Lower lobe of right lung (tissue), 2 donors: ENCODE data around the gene CUBN. TPM values are rescaled to one million over a fixed set of nuclear protein-coding genes. Genes with fewer than 3 reads are reported as not detected.

ENCODE experiments used
- ATAC-seq, 2 donors: fragments of 200-7000 bp; cut with Tn5 transposase; one replicate each; pipeline ENCODE4 v1.9.1; 2020 to 2022; ENCODE audit warnings: mild to moderate bottlenecking in 2 of 2, moderate library complexity in 2 of 2
- DNase-seq: peaks from one replicate; pipeline ENCODE4 v3.0.0-alpha.2; 2020
- H3K27ac ChIP-seq: fragments of 200-600 bp; one replicate; pipeline ENCODE4 v1.8.0; 2022
- H3K27me3 ChIP-seq: fragments of 200-600 bp; one replicate; pipeline ENCODE4 v1.8.0; 2022; ENCODE audit warnings: low read depth
- H3K36me3 ChIP-seq: fragments of 200-600 bp; one replicate; pipeline ENCODE4 v1.8.0; 2022; ENCODE audit warnings: mild to moderate bottlenecking
- H3K4me1 ChIP-seq: fragments of 200-600 bp; one replicate; pipeline ENCODE4 v1.8.0; 2022
- H3K4me3 ChIP-seq: fragments of 200-600 bp; one replicate; pipeline ENCODE4 v1.8.0; 2022; ENCODE audit warnings: mild to moderate bottlenecking
- H3K9me3 ChIP-seq: fragments of 200-600 bp; one replicate; pipeline ENCODE4 v1.8.0; 2022
- intact Hi-C: fragments of 100-400 bp; cut with DNase I; formaldehyde crosslinking; loops from one replicate; pipeline ENCODE4 v1.11.0; 2022
- total RNA-seq: library from RNA; stranded (reverse); fragmentation: NEBNext Ultra II Directional; extraction: Animal tissue kit (Norgen Biotek cat#: 25700); gene quantifications from one replicate; pipeline ENCODE4 v1.2.1, GENCODE V29; 2021
- TF ChIP-seq, protein P1 (sequence below): fragments of 200-600 bp; IDR thresholded peaks from one replicate; pipeline ENCODE4 v1.8.0; 2022; ENCODE audit warnings: antibody characterized with exemption, mild to moderate bottlenecking
- donor health status: DM: no; HTN: yes; CAD: no; lungs with severe emphysema.

Gene CUBN
- total RNA-seq, 1 donor from 2014 or later: 2.2 TPM

DNA sequence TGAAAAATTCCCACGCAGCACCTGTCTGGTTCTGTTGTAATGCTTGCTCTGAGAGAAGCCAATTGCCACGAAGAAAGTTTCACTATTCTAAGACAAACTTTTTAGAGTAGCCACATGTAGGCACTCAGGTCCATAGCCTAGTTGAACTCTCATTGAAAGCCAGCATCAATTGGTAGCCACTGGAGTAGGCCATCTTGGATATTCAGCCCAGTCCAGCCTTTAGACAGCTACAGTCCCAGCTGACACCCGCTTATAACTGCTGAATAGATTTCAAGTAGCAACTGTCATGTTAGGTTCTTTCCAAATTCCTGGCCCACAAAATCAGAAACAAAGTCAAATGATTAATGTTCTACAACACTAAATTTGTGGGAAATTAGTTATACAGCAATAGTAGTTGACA, 31.6 kb downstream of the CUBN start:
- Histone ChIP-seq H3K27me3 (no peaks in the 10 kb centered on the region), H3K9me3 (no peaks in the 10 kb centered on the region), H3K27ac (no peak overlapping the region), H3K36me3 (no peaks in the 10 kb centered on the region), H3K4me1 (no peaks in the 10 kb centered on the region), H3K4me3 (no peak overlapping the region)
- intact Hi-C loops: no loop called here
- DNase-seq (no peak), ATAC-seq (no peak)
- TF ChIP-seq, protein P1, sequence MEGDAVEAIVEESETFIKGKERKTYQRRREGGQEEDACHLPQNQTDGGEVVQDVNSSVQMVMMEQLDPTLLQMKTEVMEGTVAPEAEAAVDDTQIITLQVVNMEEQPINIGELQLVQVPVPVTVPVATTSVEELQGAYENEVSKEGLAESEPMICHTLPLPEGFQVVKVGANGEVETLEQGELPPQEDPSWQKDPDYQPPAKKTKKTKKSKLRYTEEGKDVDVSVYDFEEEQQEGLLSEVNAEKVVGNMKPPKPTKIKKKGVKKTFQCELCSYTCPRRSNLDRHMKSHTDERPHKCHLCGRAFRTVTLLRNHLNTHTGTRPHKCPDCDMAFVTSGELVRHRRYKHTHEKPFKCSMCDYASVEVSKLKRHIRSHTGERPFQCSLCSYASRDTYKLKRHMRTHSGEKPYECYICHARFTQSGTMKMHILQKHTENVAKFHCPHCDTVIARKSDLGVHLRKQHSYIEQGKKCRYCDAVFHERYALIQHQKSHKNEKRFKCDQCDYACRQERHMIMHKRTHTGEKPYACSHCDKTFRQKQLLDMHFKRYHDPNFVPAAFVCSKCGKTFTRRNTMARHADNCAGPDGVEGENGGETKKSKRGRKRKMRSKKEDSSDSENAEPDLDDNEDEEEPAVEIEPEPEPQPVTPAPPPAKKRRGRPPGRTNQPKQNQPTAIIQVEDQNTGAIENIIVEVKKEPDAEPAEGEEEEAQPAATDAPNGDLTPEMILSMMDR: no peak

DNA sequence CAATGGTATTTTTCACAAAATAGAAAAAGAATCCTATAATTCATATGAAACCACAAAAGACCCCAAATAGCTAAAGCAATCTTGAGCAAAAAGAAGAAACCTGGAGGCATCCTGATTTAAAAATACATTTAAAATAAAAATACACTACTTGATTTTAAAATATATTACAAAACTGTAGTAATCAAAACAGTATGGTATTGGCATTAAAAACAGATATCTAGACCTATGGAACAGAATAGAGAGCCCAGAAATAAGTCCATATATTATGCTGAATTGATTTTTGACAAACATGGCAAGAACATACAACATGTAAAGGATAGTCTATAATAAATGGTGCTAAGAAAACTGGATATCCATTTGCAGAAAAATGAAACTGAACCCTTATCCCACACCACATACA, 34.8 kb downstream of the CUBN start:
- H3K27me3 ChIP-seq: no peaks in the 10 kb centered on the region
- no peak overlapping the region for H3K4me3 ChIP-seq
- ATAC-seq (no peak), DNase-seq (no peak)
- no peaks in the 10 kb centered on the region for H3K4me1 ChIP-seq
- intact Hi-C loops: no loop called here
- H3K36me3 ChIP-seq: no peaks in the 10 kb centered on the region
- H3K9me3 ChIP-seq: no peaks in the 10 kb centered on the region
- H3K27ac ChIP-seq: no peak overlapping the region
- TF ChIP-seq, protein P1: no peak

DNA sequence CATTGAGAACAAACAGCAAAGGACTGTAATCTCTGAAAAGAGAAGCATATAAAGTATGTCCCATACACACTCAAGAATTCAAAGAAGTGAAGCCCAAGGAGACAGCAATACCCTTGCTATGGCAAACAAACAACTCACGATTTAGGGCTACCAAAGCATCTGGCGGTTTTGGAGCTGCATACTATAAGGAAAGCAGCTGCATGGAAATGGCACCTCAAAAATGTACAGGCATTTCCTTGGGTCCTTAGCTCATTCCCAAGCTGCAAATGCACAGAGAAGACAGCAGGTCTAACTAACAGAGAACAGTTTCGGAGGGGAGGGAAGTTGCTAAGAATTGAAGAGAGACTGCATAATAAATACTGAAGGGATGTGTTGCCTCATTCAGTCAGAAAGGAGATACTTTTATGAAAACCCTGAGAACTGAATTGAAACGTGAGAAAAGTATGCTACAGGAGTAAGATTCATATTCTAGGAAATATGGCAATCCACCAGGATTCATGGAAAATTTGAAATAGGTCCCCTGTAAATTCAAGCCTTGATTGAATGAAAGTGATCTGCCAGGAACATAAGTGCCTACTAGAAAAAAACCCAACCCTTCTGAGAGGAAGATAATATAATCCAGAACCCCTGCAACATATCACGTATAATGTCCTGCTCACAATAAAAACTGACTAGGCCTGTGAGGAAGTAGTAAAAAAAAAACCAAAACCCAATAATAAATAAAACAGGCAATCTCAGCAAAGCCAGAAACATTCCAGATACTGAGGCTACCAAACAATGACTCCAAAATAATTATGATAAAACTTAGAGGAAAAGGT, 36.4 kb downstream of the CUBN start:
- no peaks in the 10 kb centered on the region for H3K36me3 ChIP-seq

DNA sequence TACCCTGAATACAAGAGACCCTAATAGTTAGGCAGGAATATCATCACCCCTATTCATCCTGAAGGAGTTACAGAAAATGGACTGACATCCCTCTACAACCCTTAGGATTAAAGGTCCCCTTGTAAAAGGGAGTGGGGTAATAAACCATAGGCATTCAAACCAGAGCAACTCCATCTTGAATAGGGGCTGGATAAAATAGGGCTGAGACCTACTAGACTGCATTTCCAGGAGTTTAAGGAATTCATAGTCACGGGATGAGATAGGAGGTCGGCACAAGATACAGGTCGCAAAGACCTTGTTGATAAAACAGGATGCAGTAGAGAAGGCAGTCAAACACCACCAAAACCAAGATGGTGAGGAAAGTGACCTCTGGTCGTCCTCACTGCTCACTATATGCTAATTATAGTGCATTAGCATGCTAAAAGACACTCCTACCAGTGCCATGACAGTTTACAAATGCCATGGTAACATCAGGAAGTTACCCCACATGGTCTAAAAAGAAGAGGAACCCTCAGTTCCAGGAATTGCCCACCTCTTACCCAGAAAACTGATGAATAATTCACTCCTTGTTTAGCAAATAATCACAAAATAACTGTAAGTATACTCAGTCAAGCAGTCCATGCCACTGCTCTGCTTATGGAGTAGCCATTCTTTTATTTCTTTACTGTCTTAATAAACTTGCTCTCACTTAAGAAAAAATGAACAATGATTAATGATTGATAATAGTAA, 37.2 kb downstream of the CUBN start:
- no peaks in the 10 kb centered on the region for H3K36me3 ChIP-seq
- ATAC-seq (peak in 1 of 2 donors; percentile 14), DNase-seq (no peak)
- no peak overlapping the region for H3K4me3 ChIP-seq
- intact Hi-C loops: no loop called here
- no peaks in the 10 kb centered on the region for H3K27me3 ChIP-seq
- H3K9me3 ChIP-seq: no peaks in the 10 kb centered on the region
- H3K27ac ChIP-seq: no peak overlapping the region
- TF ChIP-seq, protein P1: no peak
- no peaks in the 10 kb centered on the region for H3K4me1 ChIP-seq

More for the DNA sequence above, 36.4 kb downstream of the CUBN start:
- no peaks in the 10 kb centered on the region for H3K27me3 ChIP-seq
- no peak for DNase-seq
- H3K4me3 ChIP-seq: no peak overlapping the region
- no peak for ATAC-seq
- H3K4me1 ChIP-seq: no peaks in the 10 kb centered on the region
- intact Hi-C loops: no loop called here
- H3K27ac ChIP-seq: no peak overlapping the region
- TF ChIP-seq, protein P1: no peak
- no peaks in the 10 kb centered on the region for H3K9me3 ChIP-seq

DNA sequence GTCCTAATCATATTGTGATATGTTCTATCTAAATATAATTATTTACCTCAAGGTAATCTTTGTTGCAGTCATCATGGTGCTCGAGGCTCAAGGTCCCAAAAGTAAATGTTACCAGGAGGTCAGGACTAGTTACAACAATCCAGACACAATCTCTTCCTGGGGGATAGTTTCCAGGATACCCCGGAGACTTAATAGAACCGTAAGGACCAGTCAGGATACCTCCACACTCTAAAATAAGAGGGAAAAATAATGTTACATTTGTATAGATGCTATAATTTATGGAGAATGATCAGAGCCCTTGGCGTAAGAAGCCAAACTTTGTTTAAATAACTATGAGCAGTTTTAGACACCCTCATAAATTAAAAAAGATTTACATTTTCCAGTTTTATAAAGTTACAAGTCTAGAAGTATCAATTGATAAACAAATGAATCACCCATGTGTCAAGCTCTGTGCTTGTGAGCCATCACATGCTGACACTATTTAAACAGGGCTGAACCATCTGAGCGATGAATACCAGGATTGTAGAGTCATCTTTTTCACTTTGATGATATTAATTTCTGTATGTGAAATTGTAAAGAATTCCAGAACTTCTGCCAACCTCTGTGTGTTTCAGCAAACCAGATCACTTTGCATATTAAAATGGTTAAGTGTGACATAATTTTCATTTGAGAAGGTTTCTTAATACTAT, 41.3 kb downstream of the CUBN start:
- DNase-seq (no peak), ATAC-seq (no peak)
- intact Hi-C loops: no loop called here
- no peaks in the 10 kb centered on the region for H3K36me3 ChIP-seq
- TF ChIP-seq, protein P1: no peak
- H3K4me1 ChIP-seq: no peaks in the 10 kb centered on the region
- no peak overlapping the region for H3K4me3 ChIP-seq
- no peak overlapping the region for H3K27ac ChIP-seq
- H3K9me3 ChIP-seq: no peaks in the 10 kb centered on the region
- H3K27me3 ChIP-seq: no peaks in the 10 kb centered on the region
